GM12875 (cell line): Measurements from ENCODE around the gene PMVK.

Experiments
- H3K4me3 ChIP-seq: one replicate; pipeline ENCODE4 v1.5.1; 2011; ENCODE audit warnings: low read depth, low read length, control low read depth
- TF ChIP-seq, protein P1 (sequence below): IDR thresholded peaks from 2 replicates; pipeline ENCODE4 v1.5.1; 2011; ENCODE audit warnings: low read depth, mild to moderate bottlenecking, control low read depth, inconsistent platforms, low read length, moderate library complexity, borderline replicate concordance; ENCODE audit not compliant: insufficient read depth

Gene PMVK

DNA sequence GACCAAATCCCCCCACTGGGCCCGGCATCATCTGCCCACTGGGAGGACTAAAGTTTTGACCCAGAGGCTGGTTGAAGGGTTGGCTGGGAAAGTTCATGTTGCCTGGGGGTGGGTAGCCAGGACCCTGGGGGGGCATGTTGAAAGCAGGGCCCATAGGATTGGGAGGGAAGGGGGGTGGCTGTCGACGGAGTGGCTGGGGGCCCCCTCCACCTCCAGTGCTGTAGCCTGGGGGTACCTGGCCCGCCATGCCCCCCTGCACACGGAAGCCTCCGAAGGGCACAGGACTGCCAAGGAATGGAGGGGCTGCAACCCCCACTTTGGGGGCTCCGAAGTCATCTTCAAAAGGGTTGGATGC is 22.9 kb upstream of the PMVK start:
- no peak overlapping the region for H3K4me3 ChIP-seq
- TF ChIP-seq, protein P1, sequence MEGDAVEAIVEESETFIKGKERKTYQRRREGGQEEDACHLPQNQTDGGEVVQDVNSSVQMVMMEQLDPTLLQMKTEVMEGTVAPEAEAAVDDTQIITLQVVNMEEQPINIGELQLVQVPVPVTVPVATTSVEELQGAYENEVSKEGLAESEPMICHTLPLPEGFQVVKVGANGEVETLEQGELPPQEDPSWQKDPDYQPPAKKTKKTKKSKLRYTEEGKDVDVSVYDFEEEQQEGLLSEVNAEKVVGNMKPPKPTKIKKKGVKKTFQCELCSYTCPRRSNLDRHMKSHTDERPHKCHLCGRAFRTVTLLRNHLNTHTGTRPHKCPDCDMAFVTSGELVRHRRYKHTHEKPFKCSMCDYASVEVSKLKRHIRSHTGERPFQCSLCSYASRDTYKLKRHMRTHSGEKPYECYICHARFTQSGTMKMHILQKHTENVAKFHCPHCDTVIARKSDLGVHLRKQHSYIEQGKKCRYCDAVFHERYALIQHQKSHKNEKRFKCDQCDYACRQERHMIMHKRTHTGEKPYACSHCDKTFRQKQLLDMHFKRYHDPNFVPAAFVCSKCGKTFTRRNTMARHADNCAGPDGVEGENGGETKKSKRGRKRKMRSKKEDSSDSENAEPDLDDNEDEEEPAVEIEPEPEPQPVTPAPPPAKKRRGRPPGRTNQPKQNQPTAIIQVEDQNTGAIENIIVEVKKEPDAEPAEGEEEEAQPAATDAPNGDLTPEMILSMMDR = no peak

DNA sequence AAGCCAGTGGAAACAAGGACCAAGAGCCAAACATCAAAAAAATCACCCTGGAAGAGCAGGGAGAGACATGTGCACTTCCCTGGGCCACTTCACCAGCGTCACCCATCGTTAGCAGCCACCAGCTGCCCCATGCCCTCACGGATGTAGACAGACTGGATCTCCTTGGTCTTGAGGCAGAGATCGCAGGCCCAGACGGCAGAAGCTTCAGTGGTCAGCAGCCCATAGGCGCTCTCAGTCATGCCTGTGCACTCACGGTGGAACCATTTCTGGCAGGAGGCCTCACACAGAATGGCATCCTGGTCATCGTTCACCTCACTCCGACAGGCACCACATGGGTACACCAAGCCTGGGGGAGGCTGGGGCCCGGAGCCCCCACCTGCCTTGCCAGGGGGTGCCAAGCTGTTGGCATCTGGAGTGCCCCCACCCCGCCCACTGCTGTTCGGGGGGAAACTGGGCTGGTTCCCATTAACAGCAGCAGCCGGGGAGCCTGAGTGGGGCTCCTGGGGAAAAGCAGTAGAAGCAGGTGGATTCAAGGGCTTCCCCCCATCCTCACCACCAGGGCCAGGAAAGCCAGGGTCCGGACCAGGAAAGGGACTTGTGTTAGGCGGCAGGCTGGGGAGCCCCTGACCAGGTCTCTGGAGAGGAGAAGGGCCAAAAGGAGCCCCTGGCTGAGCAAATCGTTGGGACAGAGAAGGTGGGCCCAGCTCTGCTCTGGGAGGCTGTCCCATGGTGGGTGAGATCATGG is 22.3 kb upstream of the PMVK start:
- no peak overlapping the region for H3K4me3 ChIP-seq
- TF ChIP-seq, protein P1 = no peak

DNA sequence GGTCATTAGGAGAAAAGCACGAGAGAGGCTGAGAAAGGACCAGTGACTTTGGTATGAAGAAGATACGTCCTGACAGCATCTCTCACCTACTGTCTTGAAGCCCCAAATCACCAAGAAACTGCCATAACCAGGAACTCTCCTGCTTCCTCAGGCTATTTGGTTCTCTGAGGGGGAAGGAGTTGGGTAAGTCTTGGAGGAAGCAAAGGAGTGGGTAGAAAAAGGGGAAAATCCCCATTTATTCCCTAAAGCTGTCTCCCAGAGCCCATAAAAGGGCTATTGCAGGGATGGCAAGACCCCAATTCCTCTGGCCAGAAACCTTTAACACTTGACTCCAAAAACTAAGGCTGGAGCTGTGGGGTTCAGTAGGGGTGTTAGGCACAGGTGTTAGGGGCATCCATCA is 21.5 kb upstream of the PMVK start:
- no peak overlapping the region for H3K4me3 ChIP-seq
- TF ChIP-seq, protein P1 = no peak

DNA sequence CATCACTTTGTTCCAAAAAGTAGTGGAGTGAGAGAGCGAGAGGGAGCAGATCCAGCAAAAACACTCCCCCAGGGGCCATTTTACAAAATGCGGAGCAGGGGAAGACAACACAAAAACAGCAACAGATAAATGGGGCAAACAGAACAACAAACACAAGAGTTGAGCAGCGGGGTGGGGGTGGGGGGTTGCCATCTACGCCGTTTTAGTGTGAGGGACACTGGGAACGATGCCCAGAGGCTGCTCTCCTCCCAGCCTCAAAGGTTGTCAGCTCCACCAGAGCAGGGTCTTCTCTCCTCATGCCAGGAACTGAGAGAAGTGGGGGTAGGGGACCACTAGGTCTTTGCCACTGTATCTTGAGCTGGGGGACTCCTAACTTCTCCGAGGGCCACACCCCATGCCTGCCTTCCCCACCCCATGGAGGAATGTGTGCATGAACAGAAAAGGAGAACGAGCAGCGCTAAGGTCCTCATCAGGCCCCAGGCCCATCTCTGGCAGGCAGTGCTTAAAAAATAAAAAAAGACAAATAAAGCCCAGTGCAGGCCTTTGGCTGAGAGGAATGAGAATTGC is 20.7 kb upstream of the PMVK start:
- TF ChIP-seq, protein P1 = no peak
- no peak overlapping the region for H3K4me3 ChIP-seq

DNA sequence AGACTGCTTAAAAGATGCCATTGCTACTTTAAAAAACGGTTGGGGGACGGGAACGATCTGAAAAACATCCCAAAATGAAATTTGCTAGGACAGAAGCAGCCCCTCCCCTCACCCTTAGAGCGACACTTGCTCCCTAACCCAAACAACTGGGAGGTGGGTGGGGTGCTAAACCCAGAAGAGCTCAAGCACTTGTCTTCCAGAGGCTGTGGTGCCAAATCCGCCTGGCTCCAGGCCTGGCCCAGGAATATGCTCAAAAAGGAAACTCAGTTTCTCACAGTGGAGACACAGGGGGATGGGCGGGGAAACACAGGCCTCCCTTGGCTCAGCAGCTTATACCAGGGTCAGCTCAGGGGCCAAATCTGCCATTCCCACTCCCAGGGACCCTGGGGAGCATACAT is 20.0 kb upstream of the PMVK start:
- TF ChIP-seq, protein P1 = no peak
- peak overlapping the region; percentile 67 for H3K4me3 ChIP-seq

DNA sequence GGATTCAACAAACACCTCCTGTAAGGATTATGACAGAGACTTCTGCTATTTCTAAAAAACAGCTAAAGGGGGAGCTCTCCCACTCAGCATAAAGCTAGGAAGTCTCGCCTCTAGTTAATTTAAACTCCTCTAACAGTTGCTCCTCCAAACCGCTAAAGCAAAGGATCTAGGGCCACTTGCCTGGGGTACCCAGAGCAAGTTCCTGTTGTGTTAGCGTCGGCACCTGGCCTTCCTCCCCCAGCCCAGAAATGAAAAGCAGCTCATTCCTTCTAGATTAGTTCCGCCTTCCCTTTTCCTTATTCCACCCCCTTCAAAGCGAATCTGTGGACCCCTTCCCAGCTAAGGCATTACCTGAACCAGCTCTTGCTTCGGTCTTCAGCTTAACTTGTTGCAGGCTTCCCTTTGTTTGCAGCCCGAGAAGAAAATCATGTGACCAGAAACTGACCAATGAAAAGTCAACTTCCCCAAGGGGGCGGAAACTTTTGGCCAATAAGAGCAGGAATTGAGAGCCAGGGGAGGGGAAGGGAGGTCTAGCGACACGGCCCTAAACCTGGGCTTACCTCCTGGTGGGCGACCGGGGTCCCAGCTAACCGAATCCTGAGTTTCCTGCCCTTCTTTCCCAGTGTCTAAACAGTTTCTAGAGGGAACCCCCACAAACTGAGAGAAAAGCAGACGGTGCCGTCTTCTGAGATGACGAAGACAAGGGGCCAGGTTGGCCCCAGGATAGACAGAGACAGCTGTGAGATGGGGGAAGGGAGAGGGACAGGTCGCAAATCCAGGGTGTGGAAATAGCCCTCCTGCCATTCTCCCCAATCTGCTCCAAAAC is 19.4 kb upstream of the PMVK start, which contains the start of gene PBXIP1:
PBXIP1 (minus strand) TSS at position 382 of the 826 bp plus-strand sequence. CDS start 2,378 bp downstream, outside the sequence.
- TF ChIP-seq, protein P1 = no peak
- peak within 1 kb of the TSS; percentile 67 for H3K4me3 ChIP-seq
